IMR-90 (cell line): ENCODE data around the gene FSTL1. TPM values are rescaled to one million over a fixed set of nuclear protein-coding genes. Genes with fewer than 3 reads are reported as not detected.
A peak's percentile ranks its signal among the peaks of the same experiment; 100 is the strongest.

Source experiments
- ATAC-seq: fragments of 200-7000 bp; cut with Tn5 transposase; 2 replicates; pipeline ENCODE4 v1.9.1; 2020; ENCODE audit warnings: low read depth, mild to moderate bottlenecking, moderate library complexity
- BruUV-seq: library from RNA; stranded (reverse); fragments of 400-500 nt; replicated peaks from 2 replicates; lab custom pipeline; 2021; lab: Mats Ljungman, UMichigan
- CTCF ChIA-PET: fragments of 300-600 bp; formaldehyde crosslinking; extraction: SDS; loops from one replicate; lab custom pipeline; 2021; ENCODE audit warnings: antibody characterized with exemption; lab: Yijun Ruan, JAX
- POLR2A ChIA-PET: fragments of 300-600 bp; sonication (Branson Sonifier 250); formaldehyde crosslinking; loops from one replicate; lab custom pipeline; 2022; ENCODE audit warnings: antibody characterized with exemption; ENCODE audit not compliant: unreplicated experiment; lab: Charles Lee
- DNase-seq: peaks from one replicate; pipeline ENCODE4 v3.0.0; 2013
- H2AFZ ChIP-seq: replicated peaks from 2 replicates; pipeline ENCODE3; 2013; ENCODE audit warnings: low read length, mild to moderate bottlenecking; ENCODE audit not compliant: poor library complexity
- H2AK5ac ChIP-seq: 2 replicates; pipeline ENCODE4 v1.6.1; 2013; ENCODE audit warnings: low read depth, low read length, inconsistent platforms
- H2AK9ac ChIP-seq: replicated peaks from 2 replicates; pipeline ENCODE3; 2013; ENCODE audit warnings: mild to moderate bottlenecking, low read depth, low read length, moderate library complexity; ENCODE audit not compliant: poor library complexity
- H2BK120ac ChIP-seq: 2 replicates; pipeline ENCODE4 v1.6.1; 2013; ENCODE audit warnings: low read depth, low read length, inconsistent platforms
- H2BK15ac ChIP-seq: 3 replicates; pipeline ENCODE4 v1.6.1; 2013; ENCODE audit warnings: low read depth, low read length, inconsistent platforms
- H2BK20ac ChIP-seq: 2 replicates; pipeline ENCODE4 v1.6.1; 2013; ENCODE audit warnings: low read depth, mild to moderate bottlenecking, inconsistent platforms, low read length, moderate library complexity
- H2BK5ac ChIP-seq: 2 replicates; pipeline ENCODE4 v1.6.1; 2013; ENCODE audit warnings: mild to moderate bottlenecking, low read depth, low read length, inconsistent platforms; ENCODE audit not compliant: poor library complexity, severe bottlenecking
- H3K14ac ChIP-seq: replicated peaks from 2 replicates; pipeline ENCODE4 v1.6.1; 2013; ENCODE audit warnings: low read depth, low read length, inconsistent platforms
- H3K18ac ChIP-seq: 2 replicates; pipeline ENCODE4 v1.6.1; 2013; ENCODE audit warnings: low read depth, low read length, control low read depth
- H3K23ac ChIP-seq: 2 replicates; pipeline ENCODE4 v1.6.1; 2013; ENCODE audit warnings: low read depth, low read length, inconsistent platforms
- H3K27ac ChIP-seq: 2 replicates; pipeline ENCODE4 v1.5.1; 2013; ENCODE audit warnings: mild to moderate bottlenecking, control low read depth, low read length; ENCODE audit not compliant: insufficient read depth
- H3K27me3 ChIP-seq: 2 replicates; pipeline ENCODE4 v1.6.1; 2013; ENCODE audit warnings: low read length; ENCODE audit not compliant: control insufficient read depth, insufficient read depth
- H3K36me3 ChIP-seq: 2 replicates; pipeline ENCODE4 v1.6.1; 2013; ENCODE audit warnings: low read length, mixed read lengths; ENCODE audit not compliant: control insufficient read depth, insufficient read depth
- H3K4ac ChIP-seq: 2 replicates; pipeline ENCODE4 v1.6.1; 2013; ENCODE audit warnings: low read depth, low read length, inconsistent platforms
- H3K4me1 ChIP-seq: 2 replicates; pipeline ENCODE4 v1.6.1; 2013; ENCODE audit warnings: low read length, mixed read lengths; ENCODE audit not compliant: control insufficient read depth, insufficient read depth
- H3K4me2 ChIP-seq: 2 replicates; pipeline ENCODE4 v1.6.1; 2013; ENCODE audit warnings: low read depth, mild to moderate bottlenecking, control low read depth, low read length, moderate library complexity
- H3K4me3 ChIP-seq: 2 replicates; pipeline ENCODE4 v1.5.1; 2013; ENCODE audit warnings: low read depth, mild to moderate bottlenecking, control low read depth, low read length, moderate library complexity; ENCODE audit not compliant: insufficient read depth
- H3K56ac ChIP-seq: 2 replicates; pipeline ENCODE4 v1.6.1; 2013; ENCODE audit warnings: low read length, inconsistent platforms; ENCODE audit not compliant: insufficient read depth; ENCODE audit errors: extremely low read depth
- H3K79me1 ChIP-seq, 2 experiments: 2 replicates each; pipeline ENCODE4 v1.6.1; 2013; ENCODE audit warnings: low read length in 2 of 2, inconsistent platforms in 1 of 2, low read depth in 1 of 2
- H3K9ac ChIP-seq: 2 replicates; pipeline ENCODE4 v1.6.1; 2013; ENCODE audit warnings: low read depth, low read length, control low read depth
- H3K9me1 ChIP-seq: 2 replicates; pipeline ENCODE4 v1.6.1; 2013; ENCODE audit warnings: low read length, inconsistent platforms; ENCODE audit not compliant: insufficient read depth
- H3K9me3 ChIP-seq: 2 replicates; pipeline ENCODE4 v1.6.1; 2013; ENCODE audit warnings: low read length; ENCODE audit not compliant: control insufficient read depth, insufficient read depth
- H4K20me1 ChIP-seq: 2 replicates; pipeline ENCODE4 v1.6.1; 2013; ENCODE audit warnings: low read length, inconsistent platforms; ENCODE audit not compliant: insufficient read depth
- H4K5ac ChIP-seq: 2 replicates; pipeline ENCODE4 v1.6.1; 2013; ENCODE audit warnings: mild to moderate bottlenecking, low read depth, low read length, control low read depth
- H4K8ac ChIP-seq, 2 experiments: 2 replicates each; pipeline ENCODE4 v1.6.1; 2013; ENCODE audit warnings: low read depth in 2 of 2, low read length in 2 of 2, control low read depth in 1 of 2, inconsistent platforms in 1 of 2
- H4K91ac ChIP-seq: 2 replicates; pipeline ENCODE4 v1.6.1; 2013; ENCODE audit warnings: low read depth, low read length, inconsistent platforms; ENCODE audit not compliant: insufficient read depth
- BHLHE40 ChIP-seq: fragments of 150-350 bp; IDR thresholded peaks from 2 replicates; pipeline ENCODE4 v1.6.1; 2016; ENCODE audit warnings: mild to moderate bottlenecking, low read depth, low read length
- CEBPB ChIP-seq: IDR thresholded peaks from 2 replicates; pipeline ENCODE4 v1.6.1; 2012; ENCODE audit warnings: low read depth, low read length, improper control_type of control experiment
- CHD1 ChIP-seq: IDR thresholded peaks from 2 replicates; pipeline ENCODE4 v1.6.1; 2012; ENCODE audit warnings: low read depth, low read length, improper control_type of control experiment
- CTCF ChIP-seq: conservative IDR thresholded peaks from 2 replicates; pipeline ENCODE4 v1.5.1; 2012; ENCODE audit warnings: mild to moderate bottlenecking, low read depth, low read length, improper control_type of control experiment
- FOS ChIP-seq: fragments of 150-350 bp; IDR thresholded peaks from 2 replicates; pipeline ENCODE4 v1.6.1; 2016; ENCODE audit warnings: low read depth, low read length
- MAFK ChIP-seq: IDR thresholded peaks from 2 replicates; pipeline ENCODE4 v1.6.1; 2012; ENCODE audit warnings: low read depth, low read length, improper control_type of control experiment
- MAZ ChIP-seq: IDR thresholded peaks from 2 replicates; pipeline ENCODE4 v1.6.1; 2012; ENCODE audit warnings: low read depth, mild to moderate bottlenecking, low read length, improper control_type of control experiment, moderate library complexity, borderline replicate concordance
- MXI1 ChIP-seq: IDR thresholded peaks from 2 replicates; pipeline ENCODE4 v1.6.1; 2012; ENCODE audit warnings: low read depth, mild to moderate bottlenecking, low read length, moderate library complexity, borderline replicate concordance
- POLR2A ChIP-seq: IDR thresholded peaks from 2 replicates; pipeline ENCODE4 v1.6.1; 2012; ENCODE audit warnings: mild to moderate bottlenecking, low read depth, low read length
- USF2 ChIP-seq: fragments of 150-350 bp; IDR thresholded peaks from 2 replicates; pipeline ENCODE4 v1.6.1; 2017; ENCODE audit warnings: mild to moderate bottlenecking, antibody characterized with exemption, low read length, low read depth
- WGBS, 2 experiments: methylation state at CpG; one replicate each; pipeline versions ENCODE4 v1.1.5 to v1.1.7; 2013; ENCODE audit warnings: missing lambda C conversion rate in 2 of 2; ENCODE audit not compliant: insufficient read length in 1 of 2; ENCODE audit errors: extremely low coverage in 2 of 2; 5-methylcytosine and 5-hydroxymethylcytosine counted together
- dilution Hi-C: fragments of 300-500 bp; cut with HindIII; formaldehyde crosslinking; loops from one replicate; pipeline ENCODE4 v1.14.3; 2018; ENCODE audit warnings: low sequenced_read_pairs; ENCODE audit not compliant: unreplicated experiment
- in situ Hi-C: fragments of 300-500 bp; cut with MboI; formaldehyde crosslinking; loops from 3 replicates; pipeline ENCODE4 v1.14.3; 2019; ENCODE audit warnings: low sequenced_read_pairs, inconsistent platforms, mixed read lengths
- intact Hi-C: fragments of 100-400 bp; cut with micrococcal nuclease; formaldehyde crosslinking; loops from 2 replicates; pipeline ENCODE4 v1.10.0; 2022
- polyA plus RNA-seq, 3 experiments: library from polyadenylated mRNA; depleted of rRNA; stranded (reverse); fragments of >200 nt; gene quantifications; 2 replicates each; pipeline ENCODE4 v1.2.3, GENCODE V29; 2012; ENCODE audit warnings: low replicate concordance in 1 of 3
- total RNA-seq: library from RNA; depleted of rRNA; stranded (reverse); fragments of >200 nt; gene quantifications from 2 replicates; pipeline ENCODE4 v1.2.3, GENCODE V29; 2012

Gene FSTL1
- total and polyA plus RNA-seq, 2 of the 4 experiments (the other 2 are of a cell fraction): 864 to 1,642 TPM

GRCh38 chr3:120449251-120449650, 1.5 kb downstream of the FSTL1 start:
- BruUV-seq: no TSS peak
- Histone ChIP-seq H2AK5ac (peak overlapping the region; percentile 51), H3K23ac (peak overlapping the region; percentile 98), H3K4ac (peak overlapping the region; percentile 88), H4K5ac (peak overlapping the region; percentile 26), H3K14ac (peak overlapping the region; percentile 92), H3K9me3 (no peaks in the 10 kb centered on the region), H2BK20ac (peak overlapping the region; percentile 77; the same call in 1 of the 2 replicates), H4K20me1 (peaks cover 45% of the 10 kb centered on the region), H4K91ac (peak overlapping the region; percentile 94), H2AK9ac (peak overlapping the region; percentile 79), H3K4me2 (peak overlapping the region; percentile 95), H3K27ac (peak overlapping the region; percentile 78), H3K79me1 (peaks cover 5 to 36% of the 10 kb centered on the region in 2 experiments; a peak in 2 of 4 replicates), H3K9ac (peak overlapping the region; percentile 98), H4K8ac (peak overlapping the region; percentile 65 to 87), H2BK15ac (peak overlapping the region; percentile 64; the same call in 2 of the 3 replicates), H3K18ac (peak overlapping the region; percentile 75), H2BK5ac (peak overlapping the region; percentile 98), H2BK120ac (peak overlapping the region; percentile 93), H3K27me3 (no peaks in the 10 kb centered on the region), H3K36me3 (peaks cover 22% of the 10 kb centered on the region), H3K4me1 (peaks cover 19% of the 10 kb centered on the region), H3K4me3 (peak overlapping the region; percentile 94), H3K56ac (peak overlapping the region; percentile 90), H2AFZ (no peak overlapping the region), H3K9me1 (peaks cover 20% of the 10 kb centered on the region)
- no peak for ATAC-seq
- intact Hi-C loops (loop anchor here (2.0 kb wide), 1 partner anchor 28 kb away; no protein-coding TSS in a partner anchor), dilution Hi-C loops (no loop called here), in situ Hi-C loops (loop anchor here (25.0 kb wide), 2 partner anchors 338 to 1038 kb away; no protein-coding TSS in a partner anchor)
- ChIA-PET CTCF (interaction anchor here (1.0 to 1.3 kb wide), 5 partner anchors 22 to 346 kb away, joined by 3 to 5 read pairs (median 3); no protein-coding TSS in a partner anchor), POLR2A (interaction anchor here (0.5 to 0.7 kb wide), 2 partner anchors 37 to 143 kb away, joined by 3 to 4 read pairs; no protein-coding TSS in a partner anchor)
- TF ChIP-seq USF2: no peak
- TF ChIP-seq MXI1: no peak
- no peak; the same call in 1 of the 2 replicates for TF ChIP-seq POLR2A
- TF ChIP-seq MAFK: no peak
- TF ChIP-seq MAZ: no peak
- no peak for TF ChIP-seq CHD1
- no peak for TF ChIP-seq CTCF
- TF ChIP-seq BHLHE40: no peak
- peak; percentile 87 for TF ChIP-seq CEBPB
- peak; percentile 17; the same call in 1 of the 2 replicates for TF ChIP-seq FOS
- WGBS, 2 experiments: no CpG with 5 or more reads among the region's 6 CpGs
- DNase-seq: peak; percentile 46
